Body of pancreas (tissue), 4 donors: Measurements from ENCODE around the gene ADGRA3.
A peak's percentile ranks its signal among the peaks of the same experiment; 100 is the strongest.

ENCODE experiments used
- POLR2A ChIP-seq, 3 donors: fragments of 450-650 bp; IDR thresholded peaks; one replicate each; pipeline ENCODE4 v1.6.1; 2016; ENCODE audit warnings: antibody characterized with exemption in 3 of 3, mild to moderate bottlenecking in 2 of 3
- TF ChIP-seq, protein P1 (sequence below), 7 experiments: fragments of 450-650 bp in 4 of 7; fragments of 200-600 bp in 3 of 7; sonication (generic) in 3 of 7; IDR thresholded peaks; one replicate each; pipeline ENCODE4 v1.5.1; 2016 to 2019; ENCODE audit warnings: antibody characterized with exemption in 7 of 7

DNA sequence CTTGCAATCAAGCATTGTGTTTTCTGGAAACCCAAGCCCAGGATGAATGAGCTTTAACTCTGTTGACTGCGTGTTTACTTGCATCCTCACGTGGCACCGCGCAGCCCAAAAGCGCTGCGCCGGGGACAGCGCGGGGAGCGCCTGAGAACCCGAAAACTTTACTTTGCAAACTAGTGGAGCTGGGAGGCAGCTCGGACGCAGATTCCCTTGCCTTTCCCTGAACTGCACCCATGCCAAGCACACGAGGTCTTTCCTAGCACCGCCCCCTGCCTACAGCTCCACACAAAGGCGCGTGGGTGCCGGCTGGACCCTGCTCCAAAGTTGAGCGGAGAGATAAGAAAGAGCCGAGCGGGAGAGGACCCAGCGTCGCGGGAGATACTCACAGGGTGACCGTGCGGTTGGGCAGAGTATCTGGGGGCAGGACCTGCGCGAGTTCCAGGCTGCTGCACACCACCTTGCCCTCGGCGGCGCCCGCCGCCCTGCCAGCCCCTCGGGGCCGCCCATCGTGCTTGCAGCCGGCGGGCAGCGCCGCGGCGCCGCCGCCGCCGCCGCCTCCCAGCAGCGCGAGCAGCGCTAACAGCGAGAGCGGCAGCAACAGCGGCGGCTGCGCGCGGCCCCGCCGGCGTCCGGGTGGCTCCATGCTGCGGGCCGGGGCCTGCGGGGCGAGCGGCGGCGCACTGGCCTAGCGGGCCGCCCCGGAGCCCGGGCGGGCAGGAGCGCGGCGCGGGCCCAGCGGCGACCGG, 550 bp downstream of the ADGRA3 start:
- TF ChIP-seq, protein P1, sequence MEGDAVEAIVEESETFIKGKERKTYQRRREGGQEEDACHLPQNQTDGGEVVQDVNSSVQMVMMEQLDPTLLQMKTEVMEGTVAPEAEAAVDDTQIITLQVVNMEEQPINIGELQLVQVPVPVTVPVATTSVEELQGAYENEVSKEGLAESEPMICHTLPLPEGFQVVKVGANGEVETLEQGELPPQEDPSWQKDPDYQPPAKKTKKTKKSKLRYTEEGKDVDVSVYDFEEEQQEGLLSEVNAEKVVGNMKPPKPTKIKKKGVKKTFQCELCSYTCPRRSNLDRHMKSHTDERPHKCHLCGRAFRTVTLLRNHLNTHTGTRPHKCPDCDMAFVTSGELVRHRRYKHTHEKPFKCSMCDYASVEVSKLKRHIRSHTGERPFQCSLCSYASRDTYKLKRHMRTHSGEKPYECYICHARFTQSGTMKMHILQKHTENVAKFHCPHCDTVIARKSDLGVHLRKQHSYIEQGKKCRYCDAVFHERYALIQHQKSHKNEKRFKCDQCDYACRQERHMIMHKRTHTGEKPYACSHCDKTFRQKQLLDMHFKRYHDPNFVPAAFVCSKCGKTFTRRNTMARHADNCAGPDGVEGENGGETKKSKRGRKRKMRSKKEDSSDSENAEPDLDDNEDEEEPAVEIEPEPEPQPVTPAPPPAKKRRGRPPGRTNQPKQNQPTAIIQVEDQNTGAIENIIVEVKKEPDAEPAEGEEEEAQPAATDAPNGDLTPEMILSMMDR (IDR thresholded peaks at IDR 0.05): peak in 4 of 7 experiments; percentile 31 to 42 (median 34)
- TF ChIP-seq POLR2A (IDR thresholded peaks at IDR 0.05): peak; percentile 15 to 73 (median 59)
